Lung (tissue), 12 donors: ENCODE results near the gene ADCY2. TPM values are rescaled to one million over a fixed set of nuclear protein-coding genes. Genes with fewer than 3 reads are reported as not detected.

Experiments
- ATAC-seq: fragments of 200-7000 bp; cut with Tn5 transposase; one replicate; pipeline ENCODE4 v1.9.1; 2020; ENCODE audit warnings: moderate number of reproducible peaks; ENCODE audit not compliant: insufficient read depth, low FRiP score
- DNase-seq, 3 donors: peaks; one replicate each; pipeline ENCODE4 v3.0.0-alpha.2; 2013 to 2017
- H3K27ac ChIP-seq, 2 donors: one replicate each; pipeline ENCODE4 v1.5.1; 2013; ENCODE audit warnings: mild to moderate bottlenecking in 2 of 2, moderate library complexity in 2 of 2, control low read depth in 1 of 2, inconsistent platforms in 1 of 2, low read depth in 1 of 2, low read length in 1 of 2
- H3K27me3 ChIP-seq, 3 donors: one replicate each; pipeline ENCODE4 v1.5.1; 2013; ENCODE audit warnings: low read length in 2 of 3; ENCODE audit not compliant: control insufficient read depth in 3 of 3, insufficient read depth in 3 of 3
- H3K36me3 ChIP-seq, 4 donors: one replicate each; pipeline ENCODE4 v1.5.1; 2013; ENCODE audit warnings: low read length in 4 of 4, mild to moderate bottlenecking in 1 of 4, moderate library complexity in 1 of 4; ENCODE audit not compliant: control insufficient read depth in 4 of 4, insufficient read depth in 4 of 4
- H3K4me1 ChIP-seq, 5 donors: one replicate each; pipeline ENCODE4 v1.5.1; 2013; ENCODE audit warnings: low read length in 5 of 5, mild to moderate bottlenecking in 2 of 5, moderate library complexity in 1 of 5; ENCODE audit not compliant: control insufficient read depth in 5 of 5, insufficient read depth in 5 of 5
- H3K4me3 ChIP-seq: one replicate; pipeline ENCODE4 v1.5.1; 2013; ENCODE audit warnings: mild to moderate bottlenecking, control low read depth, moderate library complexity
- H3K9ac ChIP-seq, 2 donors: one replicate each; pipeline ENCODE4 v1.5.1; 2013; ENCODE audit warnings: low read length in 2 of 2, control low read depth in 1 of 2; ENCODE audit not compliant: insufficient read depth in 1 of 2
- H3K9me3 ChIP-seq, 4 donors: one replicate each; pipeline ENCODE4 v1.5.1; 2013; ENCODE audit warnings: low read length in 3 of 4, mild to moderate bottlenecking in 1 of 4, moderate library complexity in 1 of 4; ENCODE audit not compliant: control insufficient read depth in 4 of 4, insufficient read depth in 3 of 4
- CTCF ChIP-seq: IDR thresholded peaks from 2 replicates; pipeline ENCODE4 v1.5.1; 2012; ENCODE audit warnings: mild to moderate bottlenecking; ENCODE audit errors: control extremely low read depth, extremely low read depth
- polyA plus RNA-seq, 2 donors: library from polyadenylated mRNA; stranded (reverse); fragments of 200-250 nt; gene quantifications; one replicate each; pipeline ENCODE4 v1.2.1, GENCODE V29; 2013
- total RNA-seq, 2 donors: library from RNA; depleted of rRNA in 1 of 2; stranded (reverse); fragments of >200 nt in 1 of 2; gene quantifications; one replicate each; pipeline ENCODE4 v1.2.1, GENCODE V29; 2014 to 2021
- donor health status: control.
- donor health status: control.
- donor health status: Bipolar disorder and iron deficiency.
- donor health status: healthy.
- donor health status: DM: yes; HTN: yes; CAD: no.

The ADCY2 gene
- total and polyA plus RNA-seq, 4 donors, result 0.10 to 3.5 (median 0.84) TPM

- Histone ChIP-seq H3K4me3 (no peak overlapping the region), H3K27me3 (no peaks in the 10 kb centered on the region), H3K4me1 (peaks cover 0 to 13% (median 0%) of the 10 kb centered on the region in 5 donors), H3K9ac (no peak overlapping the region), H3K27ac (no peak overlapping the region), H3K9me3 (no peaks in the 10 kb centered on the region), H3K36me3 (peaks cover 13 to 46% (median 32%) of the 10 kb centered on the region in 4 donors)
- DNase-seq (no peak), ATAC-seq (peak; percentile 61)
- no peak for TF ChIP-seq CTCF
Measured at GRCh38 chr5:7878381-7878873, 482.5 kb downstream of the ADCY2 start.
